ENCODE results near the gene PTPN2. TPM values are rescaled to one million over a fixed set of nuclear protein-coding genes. Genes with fewer than 3 reads are reported as not detected.

Gene PTPN2
- total RNA-seq, 4 donors from 2014 or later: 33.1 to 45.3 (median 37.7) TPM

GRCh38 chr18:12744103-12744502 is 139.9 kb downstream of the PTPN2 start:
- Histone ChIP-seq H3K4me1 (no peaks in the 10 kb centered on the region), H3K36me3 (no peaks in the 10 kb centered on the region), H3K4me3 (replicated peaks in 1 of 3) (no peak overlapping the region), H3K27ac (no peak overlapping the region), H3K9me3 (no peaks in the 10 kb centered on the region), H3K27me3 (no peaks in the 10 kb centered on the region)
- intact Hi-C loops (cut with DNase I): no loop called here
- WGBS, 2 donors: 0 to 22% methylated on average over 2 of the region's 2 CpGs
- no peak for DNase-seq
- TF ChIP-seq POLR2A (IDR thresholded peaks at IDR 0.05): no peak
- TF ChIP-seq CTCF (IDR thresholded peaks at IDR 0.05): peak in 4 of 6 experiments; percentile 19 to 57 (median 43)

GRCh38 chr18:12742453-12742852 is 141.6 kb downstream of the PTPN2 start:
- H3K27ac ChIP-seq: no peak overlapping the region
- intact Hi-C loops (cut with DNase I): no loop called here
- no peak overlapping the region for H3K4me3 ChIP-seq (replicated peaks in 1 of 3)
- no peaks in the 10 kb centered on the region for H3K9me3 ChIP-seq
- no peaks in the 10 kb centered on the region for H3K36me3 ChIP-seq
- H3K27me3 ChIP-seq: no peaks in the 10 kb centered on the region
- H3K4me1 ChIP-seq: no peaks in the 10 kb centered on the region
- 82 to 86% methylated on average over 5 of the region's 5 CpGs for WGBS, 2 donors
- no peak for DNase-seq
- TF ChIP-seq CTCF (IDR thresholded peaks at IDR 0.05): no peak
- no peak for TF ChIP-seq POLR2A (IDR thresholded peaks at IDR 0.05)

Small RNA genes within 50 kb of the gene (small RNA-seq; reads per million reads assigned to genes)
- gene RF00019: not detected

Other genes with a start within 250 kb of the PTPN2 start
- gene SPIRE1, start 226.1 kb downstream of the PTPN2 start, total RNA-seq: 10 to 100 TPM; 25.3 to 39.5 (median 30.6) TPM
- 10 to 100 TPM in 1 of 4 donors, 1 to 10 TPM in 3; 7.0 to 10.0 (median 9.3) TPM for gene CEP76, start 181.5 kb downstream of the PTPN2 start, total RNA-seq
- gene PSMG2, start 181.2 kb downstream of the PTPN2 start, total RNA-seq: 10 to 100 TPM; 65.7 to 86.1 (median 69.7) TPM
- 10 to 100 TPM; 26.8 to 48.6 (median 34.9) TPM for gene SEH1L, start 63.8 kb upstream of the PTPN2 start, total RNA-seq
- 10 to 100 TPM; 23.8 to 36.0 (median 32.2) TPM for gene CEP192, start 107.1 kb upstream of the PTPN2 start, total RNA-seq